D721Med (cell line): ENCODE data around the gene PPP4R4.

Source experiments
- DNase-seq: peaks from one replicate; pipeline ENCODE4 v3.0.0; 2011; ENCODE audit warnings: low spot score; ENCODE audit not compliant: insufficient read length
- FAIRE-seq: peaks from 2 replicates; lab custom pipeline; 2011; peaks lifted over from hg19 to GRCh38; lab: Jason Lieb, UNC
- CTCF ChIP-seq: IDR thresholded peaks from 2 replicates; pipeline ENCODE4 v1.5.1; 2012; ENCODE audit warnings: mild to moderate bottlenecking, control low read depth; ENCODE audit not compliant: insufficient read depth; ENCODE audit errors: missing control alignments

Gene PPP4R4

GRCh38 chr14:94290197-94290596 is 116.1 kb downstream of the PPP4R4 start:
- DNase-seq (no peak), FAIRE-seq (no peak)

GRCh38 chr14:94291159-94291905 is 117.2 kb downstream of the PPP4R4 start:
- no peak for TF ChIP-seq CTCF
- DNase-seq (no peak), FAIRE-seq (no peak)

More at GRCh38 chr14:94290197-94290596, 116.1 kb downstream of the PPP4R4 start:
- TF ChIP-seq CTCF, result no peak

GRCh38 chr14:94291906-94292525 is 117.9 kb downstream of the PPP4R4 start:
- no peak for DNase-seq
- no peak for FAIRE-seq
- no peak for TF ChIP-seq CTCF

GRCh38 chr14:94292526-94292871 is 118.4 kb downstream of the PPP4R4 start:
- no peak for TF ChIP-seq CTCF
- DNase-seq, result no peak
- no peak for FAIRE-seq

GRCh38 chr14:94292872-94293577 is 118.9 kb downstream of the PPP4R4 start, which contains the start of gene SERPINA10:
SERPINA10 (minus strand) TSS chr14:94293268; CDS start chr14:94290593, 2,675 bp downstream.
- DNase-seq (no peak), FAIRE-seq (no peak)
- no peak for TF ChIP-seq CTCF

GRCh38 chr14:94293578-94293924 is 119.4 kb downstream of the PPP4R4 start:
- no peak for TF ChIP-seq CTCF
- DNase-seq (no peak), FAIRE-seq (no peak)
